GM12891 (cell line): ENCODE results near the gene C19orf33.

ENCODE experiments used
- POLR2A ChIP-seq: IDR thresholded peaks from 2 replicates; pipeline ENCODE4 v1.6.1; 2011; ENCODE audit warnings: low read depth, low read length, control low read depth
- POLR2AphosphoS5 ChIP-seq: IDR thresholded peaks from 2 replicates; pipeline ENCODE4 v1.6.1; 2011; ENCODE audit warnings: low read depth, low read length, control low read depth
- POU2F2 ChIP-seq: IDR thresholded peaks from 2 replicates; pipeline ENCODE4 v1.6.1; 2011; ENCODE audit warnings: low read depth, mild to moderate bottlenecking, control low read depth, low read length, moderate library complexity
- TAF1 ChIP-seq: IDR thresholded peaks from 2 replicates; pipeline ENCODE4 v1.6.1; 2011; ENCODE audit warnings: low read depth, low read length, control low read depth

DNA sequence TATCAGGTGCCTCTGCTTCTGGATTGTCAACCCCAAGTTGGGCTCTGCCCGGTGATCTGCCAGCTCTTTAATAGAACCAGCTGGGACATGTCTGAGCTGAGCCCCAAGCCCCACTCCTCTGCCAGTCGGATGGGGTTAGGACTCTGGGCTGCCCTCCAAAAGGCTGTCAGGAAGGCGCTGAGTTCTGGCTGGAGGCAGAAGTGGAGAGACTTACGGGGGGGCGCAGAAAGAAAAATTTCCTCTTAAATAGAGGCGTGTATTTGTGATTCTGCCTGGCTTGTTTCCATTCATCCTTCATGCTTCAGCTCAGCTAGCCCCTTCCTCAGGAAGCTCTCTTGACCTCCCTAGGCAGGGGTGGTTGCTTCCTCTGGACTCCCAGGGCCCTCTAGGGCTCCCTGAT is 14.6 kb downstream of the C19orf33 start:
- TF ChIP-seq POLR2AphosphoS5 (no peak), POLR2A (no peak), TAF1 (no peak), POU2F2 (no peak)
